Activated CD4-positive, alpha-beta memory T cell treated with anti-CD3 and anti-CD28 coated beads, Interleukin-2, amount 10 ng/mL, durations not matched to agents 7 days and 5 days (primary cell): Measurements from ENCODE around the gene RRP8. TPM values are rescaled to one million over a fixed set of nuclear protein-coding genes. Genes with fewer than 3 reads are reported as not detected.

ENCODE experiments used
- CTCF ChIA-PET: fragments of 350-600 bp; sonication (Branson Sonifier 250); formaldehyde crosslinking; loops from one replicate; lab custom pipeline; 2021; ENCODE audit warnings: antibody characterized with exemption, inconsistent platforms; lab: Charles Lee
- POLR2A ChIA-PET: fragments of 350-600 bp; sonication (Branson Sonifier 250); formaldehyde crosslinking; loops from one replicate; lab custom pipeline; 2021; ENCODE audit warnings: antibody characterized with exemption; lab: Charles Lee
- DNase-seq: peaks from one replicate; pipeline ENCODE4 v3.0.0-alpha.2; 2020
- H3K27ac Mint-ChIP-seq: one replicate; pipeline ENCODE4 v1.8.0; 2021; ENCODE audit warnings: mild to moderate bottlenecking, mixed read lengths
- H3K27me3 Mint-ChIP-seq: one replicate; pipeline ENCODE4 v1.8.0; 2021; ENCODE audit warnings: mixed read lengths
- H3K36me3 Mint-ChIP-seq: one replicate; pipeline ENCODE4 v1.8.0; 2021; ENCODE audit warnings: low read depth, mixed read lengths
- H3K4me1 Mint-ChIP-seq: one replicate; pipeline ENCODE4 v1.8.0; 2021; ENCODE audit warnings: mixed read lengths
- H3K4me3 Mint-ChIP-seq: one replicate; pipeline ENCODE4 v1.8.0; 2021; ENCODE audit warnings: mild to moderate bottlenecking, mixed read lengths
- H3K9me3 Mint-ChIP-seq: one replicate; pipeline ENCODE4 v1.8.0; 2021; ENCODE audit warnings: mixed read lengths
- total RNA-seq, 2 experiments: library from RNA; stranded (reverse); gene quantifications; one replicate each; pipeline ENCODE4 v1.2.3, GENCODE V29; 2021

RRP8 gene
- total RNA-seq, 2 experiments from 2014 or later: 21.8 to 24.4 TPM

DNA sequence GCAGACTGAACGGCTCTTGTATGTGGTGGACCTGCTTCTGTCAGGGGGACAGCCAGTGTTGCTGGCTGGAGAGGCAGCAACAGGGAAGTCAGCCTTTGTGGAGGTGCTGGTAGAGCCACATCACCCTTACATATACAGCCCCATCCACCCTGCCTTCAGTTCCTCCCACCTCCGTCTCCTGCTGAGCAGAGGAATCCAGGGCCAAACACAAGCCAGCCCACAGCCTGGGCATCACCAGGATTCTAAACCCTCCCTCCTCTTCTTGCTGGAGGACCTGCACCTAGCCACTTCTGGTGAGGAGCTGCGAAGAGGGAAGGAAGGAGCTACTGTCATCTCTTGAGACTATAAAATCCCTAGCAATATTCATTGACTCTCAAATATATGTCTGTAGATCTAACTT is 54.8 kb downstream of the RRP8 start:
- no peak for DNase-seq
- no peaks in the 10 kb centered on the region for H3K27me3 Mint-ChIP-seq
- H3K27ac Mint-ChIP-seq: no peak overlapping the region
- ChIA-PET CTCF (interaction anchor here (1.1 kb wide), 1 partner anchor 140 kb away, joined by 3 read pairs; no protein-coding TSS in a partner anchor), POLR2A (no interaction called here)
- no peaks in the 10 kb centered on the region for H3K9me3 Mint-ChIP-seq
- no peak overlapping the region for H3K4me3 Mint-ChIP-seq
- H3K4me1 Mint-ChIP-seq: no peaks in the 10 kb centered on the region
- peaks cover 3% of the 10 kb centered on the region for H3K36me3 Mint-ChIP-seq

- H3K4me1 Mint-ChIP-seq: peaks cover under 1% of the 10 kb centered on the region
- no peak overlapping the region for H3K4me3 Mint-ChIP-seq
- ChIA-PET POLR2A (no interaction called here), CTCF (interaction anchor here (0.6 to 1.1 kb wide), 2 partner anchors 20 to 140 kb away, joined by 3 read pairs; no protein-coding TSS in a partner anchor)
- H3K27ac Mint-ChIP-seq: no peak overlapping the region
- H3K9me3 Mint-ChIP-seq: no peaks in the 10 kb centered on the region
- H3K27me3 Mint-ChIP-seq: no peaks in the 10 kb centered on the region
- no peak for DNase-seq
- peaks cover 3% of the 10 kb centered on the region for H3K36me3 Mint-ChIP-seq
Observed at GRCh38 chr11:6548121-6548520, 55.3 kb downstream of the RRP8 start.

DNA sequence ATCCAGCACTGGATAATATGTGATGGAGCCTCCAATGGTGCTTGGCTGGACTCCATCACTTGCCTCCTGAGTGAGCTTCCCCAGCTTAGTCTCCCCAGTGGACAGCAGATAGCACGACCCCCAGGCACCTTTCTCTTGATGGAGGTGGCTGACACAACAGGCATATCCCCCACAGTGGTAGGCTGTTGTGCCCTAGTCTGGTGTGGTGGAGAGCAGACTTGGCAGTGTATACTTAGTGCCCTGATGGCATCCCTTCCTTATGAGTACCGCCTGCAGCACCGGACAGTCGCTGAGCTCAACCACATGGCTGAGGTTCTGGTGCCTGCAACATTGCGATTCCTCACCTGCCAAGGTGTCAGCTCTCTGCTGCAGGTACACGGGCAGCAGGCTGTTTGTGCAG is 56.2 kb downstream of the RRP8 start:
- POLR2A ChIA-PET: no interaction called here
- peaks cover 3% of the 10 kb centered on the region for H3K36me3 Mint-ChIP-seq
- no peaks in the 10 kb centered on the region for H3K9me3 Mint-ChIP-seq
- DNase-seq: no peak
- peaks cover 9% of the 10 kb centered on the region for H3K4me1 Mint-ChIP-seq
- no peak overlapping the region for H3K4me3 Mint-ChIP-seq
- no peak overlapping the region for H3K27ac Mint-ChIP-seq
- CTCF ChIA-PET: no interaction called here
- no peaks in the 10 kb centered on the region for H3K27me3 Mint-ChIP-seq

DNA sequence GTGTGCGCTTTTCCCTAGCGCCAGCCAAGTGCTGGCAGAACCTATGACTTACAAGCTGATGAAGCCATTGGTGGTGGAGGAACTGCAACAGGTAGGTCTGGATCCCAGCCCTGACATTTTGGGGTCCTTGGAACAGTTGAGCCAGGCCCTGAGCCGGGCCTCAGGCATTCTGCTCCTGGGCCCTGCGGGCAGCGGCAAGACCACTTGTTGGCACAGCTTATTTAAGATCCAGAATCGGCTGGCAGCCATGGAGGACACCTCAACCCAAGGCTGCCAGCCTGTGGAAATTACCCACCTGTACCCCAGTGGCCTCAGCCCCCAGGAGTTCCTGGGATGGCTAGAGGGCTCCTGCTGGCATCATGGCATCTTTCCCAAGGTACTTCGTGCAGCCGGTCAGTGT is 56.7 kb downstream of the RRP8 start:
- Mint-ChIP-seq H3K27me3 (no peaks in the 10 kb centered on the region), H3K4me3 (no peak overlapping the region), H3K27ac (no peak overlapping the region), H3K36me3 (peaks cover 3% of the 10 kb centered on the region), H3K9me3 (no peaks in the 10 kb centered on the region), H3K4me1 (peaks cover 9% of the 10 kb centered on the region)
- DNase-seq: no peak
- ChIA-PET POLR2A (no interaction called here), CTCF (no interaction called here)

GRCh38 chr11:6545917-6546605 is 57.4 kb downstream of the RRP8 start:
- Mint-ChIP-seq H3K27me3 (no peaks in the 10 kb centered on the region), H3K27ac (no peak overlapping the region), H3K4me3 (no peak overlapping the region), H3K4me1 (peaks cover 9% of the 10 kb centered on the region), H3K36me3 (peaks cover 3% of the 10 kb centered on the region), H3K9me3 (no peaks in the 10 kb centered on the region)
- ChIA-PET POLR2A (no interaction called here), CTCF (no interaction called here)
- no peak for DNase-seq

Other genes starting within 250 kb of the RRP8 start
- gene SMPD1, start 213.1 kb downstream of the RRP8 start, total RNA-seq: 10 to 100 TPM; 55.1 to 58.5 TPM
- 10 to 100 TPM; 56.0 to 57.6 TPM for gene APBB1, start 184.5 kb downstream of the RRP8 start, total RNA-seq
- under 1 TPM in 1 of 2 experiments, not detected in 1; 0.18 TPM for gene HPX, start 162.6 kb downstream of the RRP8 start, total RNA-seq
- 1 to 10 TPM; 7.9 to 9.9 TPM for gene TRIM3, start 129.7 kb downstream of the RRP8 start, total RNA-seq
- 10 to 100 TPM; 38.5 to 39.2 TPM for gene ARFIP2, start 122.3 kb downstream of the RRP8 start, total RNA-seq
- gene TIMM10B, start 122.1 kb downstream of the RRP8 start, total RNA-seq: 10 to 100 TPM; 39.0 to 40.5 TPM
- gene DNHD1, start 106.3 kb downstream of the RRP8 start, total RNA-seq: 10 to 100 TPM; 18.5 to 19.6 TPM
- 100 to 1,000 TPM; 135 to 138 TPM for gene ILK, start 158 bp upstream of the RRP8 start, total RNA-seq
- 100 to 1,000 TPM; 159 to 161 TPM for gene TAF10, start 8.6 kb upstream of the RRP8 start, total RNA-seq
- 100 to 1,000 TPM; 130 to 131 TPM for gene TPP1, start 15.8 kb upstream of the RRP8 start, total RNA-seq
- gene DCHS1, start 52.2 kb upstream of the RRP8 start, total RNA-seq: under 1 TPM; 0.23 to 0.25 TPM
- 10 to 100 TPM; 54.1 to 56.3 TPM for gene MRPL17, start 79.7 kb upstream of the RRP8 start, total RNA-seq
- gene OR2AG2, start 168.4 kb upstream of the RRP8 start, total RNA-seq: not detected
- gene OR2AG1, start 179.4 kb upstream of the RRP8 start, total RNA-seq: not detected
- gene OR6A2, start 196.1 kb upstream of the RRP8 start, total RNA-seq: not detected
- gene OR10A5, start 242.1 kb upstream of the RRP8 start, total RNA-seq: not detected